ENCODE results near the gene AKR1C2. TPM values are rescaled to one million over a fixed set of nuclear protein-coding genes. Genes with fewer than 3 reads are reported as not detected.
"Not testable (repeated sequence)": the region's sequence is repeated elsewhere in the genome, so short reads cannot be mapped to it uniquely, and the experiment has no call there.

AKR1C2 gene
- total RNA-seq (2014; rRNA removed; shearing (Covaris generic); ENCODE audit: low replicate concordance), result 0.94 and 2.5 TPM in 2 replicates

DNA sequence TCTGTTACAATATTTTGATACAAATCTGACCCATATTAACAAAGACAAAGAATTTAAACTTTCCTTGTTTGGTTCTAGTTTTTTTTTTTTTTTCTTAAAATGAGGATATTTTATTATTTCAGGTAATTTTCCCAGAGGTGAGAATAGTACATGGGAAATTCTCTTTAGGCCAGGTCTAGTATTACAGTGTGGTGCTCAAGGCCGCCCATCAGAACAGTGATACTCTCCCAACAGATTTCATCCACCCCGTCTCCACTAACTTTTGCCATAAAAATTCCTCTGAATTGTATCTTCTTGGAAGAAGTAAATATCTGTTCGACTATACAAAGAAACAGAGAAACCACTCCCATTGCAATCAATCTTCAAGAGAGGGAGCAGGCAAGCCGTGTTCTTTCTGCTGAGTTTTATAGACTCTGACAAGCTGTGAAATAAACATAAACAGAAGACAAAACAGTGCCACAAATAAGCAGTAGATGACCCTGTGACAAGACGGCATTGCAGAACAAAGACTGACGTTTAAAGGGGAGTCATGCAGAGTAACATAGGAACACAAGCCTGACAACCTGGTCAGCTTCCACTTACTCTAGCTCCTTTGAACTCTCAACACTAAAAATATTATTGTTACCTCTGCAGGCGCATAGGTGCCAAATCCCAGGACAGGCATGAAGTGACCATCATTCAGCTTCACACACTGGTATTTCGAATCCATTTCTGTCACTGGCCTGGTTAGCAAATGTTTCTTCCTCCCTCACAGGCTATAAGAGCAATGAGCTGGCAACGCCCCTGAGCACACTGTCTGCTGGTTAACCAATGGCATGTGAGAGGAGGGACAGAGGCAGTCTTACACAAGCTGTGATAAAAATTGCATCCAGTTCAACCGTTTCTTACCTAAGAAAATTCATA lies at the start of gene AKR1C2:
Gene AKR1C2 (minus strand): TSS at position 731 of the 903 bp plus-strand sequence. CDS start 22 bp downstream, at position 709.
- DNase-seq, H3K9me3 ChIP-seq, H3K4me3 ChIP-seq, H3K36me3 ChIP-seq, H3K27me3 ChIP-seq: not testable (repeated sequence)

DNA sequence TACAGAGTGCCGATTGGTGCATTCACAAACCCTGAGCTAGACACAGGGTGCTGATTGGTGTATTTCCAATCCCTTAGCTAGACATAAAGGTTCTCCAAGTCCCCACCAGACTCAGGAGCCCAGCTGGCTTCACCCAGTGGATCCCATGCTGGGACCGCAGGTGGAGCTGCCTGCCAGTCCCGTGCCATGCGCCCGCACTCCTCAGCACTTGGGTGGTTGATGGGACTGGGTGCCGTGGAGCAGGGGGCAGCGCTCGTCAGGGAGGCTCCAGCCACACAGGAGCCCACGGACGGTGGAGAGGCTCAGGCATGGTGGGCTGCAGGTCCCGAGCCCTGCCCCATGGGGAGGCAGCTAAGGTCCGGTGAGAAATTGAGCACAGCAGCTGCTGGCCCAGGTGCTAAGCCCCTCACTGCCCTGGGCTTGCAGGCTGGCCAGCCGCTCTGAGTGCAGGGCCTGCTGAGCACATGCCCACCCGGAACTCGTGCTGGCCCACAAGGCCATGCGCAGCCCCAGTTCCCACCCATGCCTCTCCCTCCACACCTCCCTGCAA lies 49.4 kb upstream of the AKR1C2 start:
- H3K36me3 ChIP-seq, H3K4me3 ChIP-seq, H3K9me3 ChIP-seq, DNase-seq, H3K27me3 ChIP-seq: not testable (repeated sequence)

DNA sequence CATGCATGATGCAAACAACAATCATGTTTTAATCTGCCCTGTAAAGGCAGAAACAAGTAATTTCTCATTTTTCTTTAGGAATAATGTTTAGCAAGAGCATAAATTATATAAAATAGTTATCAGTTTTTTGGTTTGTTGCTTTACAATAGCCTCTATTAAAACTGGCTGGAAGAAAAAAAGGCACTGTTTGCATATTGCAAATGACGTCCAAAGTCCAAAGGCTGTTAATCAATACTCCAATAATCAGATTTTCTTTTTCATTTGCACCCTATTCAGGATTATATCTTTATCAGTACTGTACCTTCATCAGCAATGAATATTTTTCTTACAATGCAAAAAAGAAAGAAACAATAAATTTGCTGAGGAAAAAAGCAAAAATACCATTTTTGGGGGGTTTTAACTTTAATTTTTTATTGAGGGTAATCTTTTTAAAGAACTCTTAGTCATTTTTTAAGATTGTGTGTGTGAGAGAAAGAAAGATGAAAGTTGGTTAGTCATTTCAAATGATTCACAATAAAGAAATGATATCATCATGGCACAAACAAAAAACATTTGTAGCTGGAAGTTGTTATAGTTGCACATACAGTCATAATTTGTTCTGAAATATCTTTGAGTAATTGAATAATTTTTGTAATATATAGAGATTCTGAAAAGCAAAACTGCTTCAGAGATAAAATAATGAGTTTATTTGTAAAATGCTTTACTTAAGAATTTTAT lies 44.4 kb upstream of the AKR1C2 start:
- H3K36me3 ChIP-seq, result no peaks in the 10 kb centered on the region
- H3K9me3 ChIP-seq, result no peaks in the 10 kb centered on the region; the same call in 1 of the 2 replicates
- H3K27me3 ChIP-seq, result no peaks in the 10 kb centered on the region
- no peak overlapping the region for H3K4me3 ChIP-seq
- no peak for DNase-seq

DNA sequence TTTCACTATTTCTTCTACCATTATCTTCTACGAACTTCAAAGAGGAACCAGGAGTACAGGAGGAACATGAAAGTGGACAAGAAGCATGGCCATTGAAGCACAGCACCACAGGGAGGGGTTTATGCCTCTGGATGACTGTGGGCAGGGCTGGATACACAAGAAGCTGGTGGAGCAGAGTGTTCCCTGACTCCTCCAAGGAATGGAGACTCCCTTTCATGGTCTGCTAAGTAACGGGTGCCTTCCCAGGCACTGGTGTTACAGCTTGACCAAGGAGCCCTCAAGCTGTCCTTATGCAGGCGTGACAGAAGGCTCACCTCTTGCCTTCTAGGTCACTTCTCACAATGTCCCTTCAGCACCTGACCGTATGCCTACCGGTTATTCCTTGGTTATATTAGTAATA lies 43.4 kb upstream of the AKR1C2 start:
- not testable (repeated sequence) for DNase-seq, H3K4me3 ChIP-seq, H3K9me3 ChIP-seq, H3K27me3 ChIP-seq, H3K36me3 ChIP-seq

DNA sequence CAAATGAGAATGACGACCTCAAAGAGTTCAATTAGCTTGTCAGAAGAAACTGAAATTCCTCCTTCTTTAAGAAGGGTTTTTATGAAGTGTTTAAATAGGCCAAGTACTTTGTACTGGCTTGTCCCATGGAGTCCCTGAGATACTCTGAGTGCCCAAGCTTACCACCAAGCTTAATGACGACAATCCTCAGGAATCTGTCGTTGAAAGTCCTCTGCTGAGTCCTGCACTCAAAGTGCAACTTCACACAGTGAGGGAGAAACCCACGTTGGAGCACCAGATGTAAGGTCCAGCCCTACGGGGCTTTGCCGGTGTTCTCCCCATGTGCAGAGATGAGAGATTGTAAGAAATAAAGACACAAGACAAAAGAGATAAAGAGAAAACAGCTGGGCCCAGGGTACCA lies 42.8 kb upstream of the AKR1C2 start:
- Histone ChIP-seq H3K36me3 (no peaks in the 10 kb centered on the region), H3K27me3 (no peaks in the 10 kb centered on the region), H3K4me3 (no peak overlapping the region), H3K9me3 (no peaks in the 10 kb centered on the region; the same call in 1 of the 2 replicates)
- no peak for DNase-seq

DNA sequence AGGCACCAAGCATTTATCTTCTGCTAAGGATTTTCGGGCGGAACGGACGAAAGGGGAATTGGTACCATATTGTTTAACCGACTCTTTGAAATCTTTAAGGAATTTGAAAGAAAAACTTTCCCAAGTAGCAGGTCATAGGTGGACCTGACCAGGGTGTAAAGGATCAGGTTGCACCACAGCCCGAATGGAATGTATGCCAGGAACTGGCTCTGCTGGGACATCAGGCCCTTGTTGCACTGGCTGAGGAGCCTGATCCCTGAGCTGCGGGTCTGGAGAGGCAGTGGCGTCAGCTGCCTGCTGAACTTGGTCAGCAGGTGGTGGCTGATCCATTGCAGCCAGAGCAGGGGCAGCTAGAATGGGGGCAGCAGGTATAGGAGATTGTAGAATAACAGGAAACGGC lies 41.4 kb upstream of the AKR1C2 start:
- DNase-seq, result no peak
- H3K27me3 ChIP-seq, result no peaks in the 10 kb centered on the region

DNA sequence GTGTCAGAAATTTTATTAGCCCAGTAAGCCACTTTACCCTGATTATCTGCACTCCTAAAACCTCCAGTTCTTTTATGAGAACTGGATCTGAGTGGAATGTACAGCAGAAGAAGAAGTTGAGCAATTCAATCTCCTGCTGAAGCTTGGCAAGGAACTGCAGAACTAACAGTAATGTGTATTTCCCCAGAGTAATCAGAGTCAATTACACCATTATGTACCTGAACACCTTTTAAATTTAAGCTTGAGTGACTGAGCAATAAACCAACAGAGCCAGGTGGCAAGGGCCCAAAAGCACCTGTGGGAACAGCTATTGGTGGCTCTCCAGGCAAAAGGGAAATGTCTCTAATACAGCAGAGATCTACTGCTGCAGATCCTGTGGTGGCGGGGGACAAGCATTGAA lies 40.1 kb upstream of the AKR1C2 start:
- Histone ChIP-seq H3K36me3 (no peaks in the 10 kb centered on the region), H3K27me3 (no peaks in the 10 kb centered on the region), H3K4me3 (no peak overlapping the region), H3K9me3 (peaks cover 10% of the 10 kb centered on the region; the same call in 1 of the 2 replicates)
- DNase-seq, result no peak

More for the DNA sequence above, 41.4 kb upstream of the AKR1C2 start:
- Histone ChIP-seq H3K36me3 (no peaks in the 10 kb centered on the region), H3K9me3 (peaks cover 8% of the 10 kb centered on the region; the same call in 1 of the 2 replicates), H3K4me3 (no peak overlapping the region)

DNA sequence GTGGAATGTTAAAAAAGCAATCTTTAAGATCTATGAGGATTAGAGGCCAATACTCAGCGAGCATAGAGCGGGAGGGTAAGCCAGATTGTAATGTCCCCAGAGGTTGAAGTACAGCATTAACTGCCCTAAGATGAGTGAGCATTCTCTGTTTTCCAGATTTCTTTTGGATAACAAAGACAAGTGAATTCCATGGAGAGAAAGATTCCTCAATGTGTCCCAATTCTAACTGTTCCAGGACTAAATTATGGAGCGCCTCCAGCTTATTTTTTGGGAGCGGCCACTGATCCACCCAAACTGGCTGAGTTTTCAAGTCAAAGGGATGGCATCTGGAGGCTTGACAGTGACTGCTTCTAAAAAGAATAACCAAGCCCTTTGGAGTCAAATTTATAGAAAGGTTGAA lies 39.3 kb upstream of the AKR1C2 start:
- no peaks in the 10 kb centered on the region for H3K36me3 ChIP-seq
- no peak overlapping the region for H3K4me3 ChIP-seq
- no peak for DNase-seq
- H3K27me3 ChIP-seq, result no peaks in the 10 kb centered on the region
- H3K9me3 ChIP-seq, result peaks cover 10% of the 10 kb centered on the region; the same call in 1 of the 2 replicates

DNA sequence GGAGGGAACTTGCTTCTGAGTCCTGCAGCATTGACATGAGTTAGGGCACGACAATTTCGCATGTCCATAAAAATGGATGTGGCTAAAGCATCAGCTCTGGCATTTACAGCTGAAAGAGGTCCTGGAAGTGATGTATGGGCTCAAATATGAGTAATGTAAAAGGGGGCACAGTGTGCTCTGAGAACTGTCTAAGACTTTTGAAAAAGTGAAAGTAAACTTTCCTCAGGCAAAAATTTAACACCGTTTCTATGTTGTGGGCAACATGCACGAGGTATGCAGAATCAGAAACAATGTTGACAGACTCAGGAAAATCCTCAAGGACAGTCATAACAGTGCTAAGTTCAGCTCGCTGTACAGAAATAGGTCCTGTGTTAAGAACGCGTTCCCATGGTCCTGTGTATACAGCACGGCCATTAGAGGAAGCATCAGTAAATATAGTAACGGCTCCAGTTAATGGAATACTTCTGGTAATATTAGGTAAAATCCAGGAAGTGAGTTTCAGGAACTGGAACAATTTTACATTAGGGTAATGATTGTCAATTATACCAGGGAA lies 37.9 kb upstream of the AKR1C2 start:
- H3K36me3 ChIP-seq, result no peaks in the 10 kb centered on the region
- no peak for DNase-seq
- H3K27me3 ChIP-seq, result no peaks in the 10 kb centered on the region
- H3K9me3 ChIP-seq, result peaks cover 10% of the 10 kb centered on the region; the same call in 1 of the 2 replicates
- H3K4me3 ChIP-seq, result peak overlapping the region; percentile 10; the same call in 1 of the 2 replicates

DNA sequence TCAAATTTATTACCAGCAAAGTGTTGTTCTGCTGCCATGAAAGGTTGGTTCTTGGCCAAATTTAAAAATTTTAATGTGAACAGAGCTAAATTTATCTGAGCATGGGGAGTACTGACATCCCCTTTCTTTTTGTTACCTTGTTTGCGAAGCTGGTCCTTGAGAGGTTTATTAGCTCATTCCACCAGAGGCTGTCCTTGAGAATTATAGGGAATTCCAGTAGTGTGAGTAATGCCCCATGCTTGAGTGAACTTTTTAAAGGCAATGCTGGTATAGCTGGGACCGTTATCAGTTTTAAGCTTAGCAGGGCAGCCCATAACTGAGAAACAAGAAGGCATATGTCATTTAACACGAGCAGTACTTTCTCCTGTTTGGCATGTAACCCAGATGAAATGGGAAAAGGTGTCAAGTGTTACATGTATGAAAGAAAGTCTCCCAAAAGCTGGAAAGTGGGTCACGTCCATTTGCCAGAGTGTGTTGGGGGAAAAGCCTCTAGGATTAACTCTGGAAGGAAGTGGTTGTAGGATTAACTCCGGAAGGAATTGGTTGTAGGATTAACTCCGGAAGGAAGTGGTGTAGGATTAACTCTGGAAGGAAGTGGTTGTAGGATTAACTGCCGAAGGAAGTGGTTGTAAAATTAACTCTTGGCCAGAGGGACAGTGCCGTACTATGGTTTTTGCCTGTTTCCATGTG lies 37.3 kb upstream of the AKR1C2 start:
- DNase-seq, result no peak
- Histone ChIP-seq H3K4me3 (no peak overlapping the region), H3K27me3 (no peaks in the 10 kb centered on the region), H3K9me3 (peaks cover 10% of the 10 kb centered on the region; the same call in 1 of the 2 replicates), H3K36me3 (no peaks in the 10 kb centered on the region)

DNA sequence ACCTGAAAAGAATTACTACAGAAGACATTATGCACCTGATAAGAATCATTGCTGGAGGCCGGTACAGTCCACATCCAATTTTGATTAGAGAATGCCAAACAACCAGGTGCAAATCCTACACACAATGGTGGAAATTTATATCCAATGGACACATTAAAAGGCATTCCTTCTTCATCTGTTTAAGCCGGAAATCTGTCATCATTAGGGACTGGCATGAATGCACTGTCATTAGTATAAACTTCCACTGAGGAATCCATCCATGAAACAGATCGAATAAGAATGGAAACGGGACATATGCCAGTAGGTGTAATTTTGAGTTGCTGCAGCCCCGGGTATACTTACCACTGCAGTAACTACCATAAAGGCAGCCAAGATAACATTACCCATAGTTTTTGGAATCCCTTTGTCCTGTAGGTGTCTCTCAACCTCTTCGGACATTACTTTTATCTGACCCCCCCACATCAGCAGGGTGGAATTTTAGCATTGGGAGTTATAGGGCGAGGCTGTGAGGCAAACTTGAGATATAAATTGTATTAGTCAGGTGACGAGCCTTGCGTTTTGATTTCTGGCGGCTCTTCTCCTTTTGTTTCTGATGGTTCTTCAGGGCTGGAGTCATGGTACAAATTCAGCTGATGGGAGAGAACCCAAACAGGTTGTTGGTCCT lies 36.5 kb upstream of the AKR1C2 start:
- H3K27me3 ChIP-seq, result no peaks in the 10 kb centered on the region
- H3K9me3 ChIP-seq, result peaks cover 10% of the 10 kb centered on the region
- H3K4me3 ChIP-seq, result no peak overlapping the region
- no peaks in the 10 kb centered on the region for H3K36me3 ChIP-seq
- no peak for DNase-seq

DNA sequence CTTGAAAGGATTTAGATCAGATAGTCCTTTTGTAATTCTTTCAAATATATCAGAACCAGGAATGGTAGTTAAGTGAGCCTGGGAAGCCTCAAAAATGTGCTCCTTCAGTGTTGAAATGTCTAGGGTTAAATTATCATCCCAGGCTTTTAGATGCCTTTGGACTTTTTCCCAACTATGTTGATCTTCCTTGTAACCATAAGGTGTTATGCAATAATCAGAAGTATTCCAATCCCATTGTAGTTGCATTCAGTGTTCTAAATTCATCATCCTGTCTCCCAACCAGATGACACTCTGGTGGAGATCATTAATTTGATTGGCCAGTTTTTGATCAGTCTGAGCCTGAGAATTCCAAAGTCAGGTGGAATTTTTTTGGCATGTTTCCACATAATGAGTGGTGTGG lies 35.1 kb upstream of the AKR1C2 start:
- no peak for DNase-seq
- Histone ChIP-seq H3K9me3 (peaks cover 21% of the 10 kb centered on the region), H3K36me3 (no peaks in the 10 kb centered on the region), H3K27me3 (no peaks in the 10 kb centered on the region), H3K4me3 (no peak overlapping the region)

DNA sequence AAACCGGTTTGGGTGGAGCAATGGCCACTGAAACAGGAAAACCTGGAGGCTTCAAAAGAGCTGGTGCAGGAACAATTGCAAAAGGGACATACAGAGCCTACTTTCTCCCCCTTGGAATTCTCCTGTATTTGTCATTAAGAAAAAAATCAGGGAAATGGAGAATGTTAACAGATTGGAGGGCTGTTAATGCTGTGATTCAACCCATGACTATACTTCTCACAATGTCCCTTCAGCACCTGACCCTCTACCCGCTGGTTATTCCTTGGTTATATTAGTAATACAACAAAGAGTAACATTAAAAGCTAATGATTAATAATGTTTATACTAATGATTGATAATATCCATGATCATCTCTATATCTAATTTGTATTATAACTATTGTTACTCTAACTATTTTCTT lies 34.4 kb upstream of the AKR1C2 start:
- DNase-seq, result no peak
- Histone ChIP-seq H3K4me3 (no peak overlapping the region), H3K36me3 (no peaks in the 10 kb centered on the region), H3K9me3 (peaks cover 22% of the 10 kb centered on the region), H3K27me3 (no peaks in the 10 kb centered on the region)

DNA sequence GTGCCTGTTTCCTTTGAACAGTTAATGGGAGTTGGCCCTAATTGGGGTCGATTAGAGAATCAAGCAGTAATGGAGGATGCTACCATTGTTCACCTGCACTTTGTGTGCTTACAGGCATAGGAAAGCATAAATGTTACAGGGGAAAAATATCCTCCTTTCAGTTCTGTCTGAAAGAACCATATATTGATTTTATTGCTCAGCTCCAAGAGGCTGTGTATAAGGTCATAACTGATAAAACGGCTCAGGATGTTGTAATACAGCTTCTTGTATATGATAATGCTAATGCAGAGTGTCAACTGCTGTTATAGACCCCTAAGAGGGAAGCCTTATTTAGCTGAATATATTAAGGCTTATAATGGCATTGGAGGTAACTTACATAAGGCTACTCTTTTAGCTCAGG lies 32.9 kb upstream of the AKR1C2 start:
- H3K36me3 ChIP-seq, result no peaks in the 10 kb centered on the region
- H3K4me3 ChIP-seq, result no peak overlapping the region
- peaks cover 22% of the 10 kb centered on the region for H3K9me3 ChIP-seq
- no peak for DNase-seq
- no peaks in the 10 kb centered on the region for H3K27me3 ChIP-seq

DNA sequence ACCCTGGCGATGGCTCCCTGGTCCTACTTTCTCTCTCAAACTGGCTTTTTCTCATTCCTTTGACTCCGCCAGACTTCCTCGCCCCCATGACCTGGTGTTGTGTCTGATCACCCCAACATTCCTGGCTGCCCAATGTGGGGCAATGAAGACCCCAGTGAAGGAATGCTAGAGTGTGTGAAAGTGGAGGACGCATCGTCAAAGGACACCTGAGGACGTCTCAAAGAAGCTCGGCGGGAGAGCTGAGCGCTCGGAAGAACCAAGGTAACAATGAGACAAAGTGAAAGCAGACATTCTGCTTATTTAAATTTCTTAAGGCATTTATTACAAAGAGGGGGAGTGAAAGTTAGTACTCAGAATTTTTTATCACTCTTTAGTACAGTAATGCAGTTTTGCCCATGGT lies 31.7 kb upstream of the AKR1C2 start:
- H3K4me3 ChIP-seq, result no peak overlapping the region
- DNase-seq, result no peak
- H3K27me3 ChIP-seq, result no peaks in the 10 kb centered on the region
- peaks cover 19% of the 10 kb centered on the region for H3K9me3 ChIP-seq
- H3K36me3 ChIP-seq, result no peaks in the 10 kb centered on the region

DNA sequence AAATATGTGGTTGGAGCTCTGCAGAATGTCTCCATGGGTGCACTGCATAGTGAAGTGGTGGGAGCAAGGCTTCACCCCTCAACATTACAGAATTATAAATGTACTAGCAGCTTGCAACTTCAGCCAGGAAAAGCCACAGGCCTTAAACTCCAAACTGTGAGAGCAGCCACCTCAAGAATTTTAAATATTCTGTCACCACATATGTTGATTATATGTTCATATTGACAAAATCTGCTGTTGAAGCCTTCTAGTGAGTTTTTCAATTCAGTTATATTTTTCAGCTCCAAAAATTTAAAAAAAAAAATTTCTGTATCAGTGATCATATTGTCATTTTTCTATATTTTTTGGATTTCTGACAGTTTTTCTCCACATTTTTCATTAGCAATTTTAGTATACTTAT lies 30.9 kb upstream of the AKR1C2 start:
- Histone ChIP-seq H3K36me3 (no peaks in the 10 kb centered on the region), H3K9me3 (peaks cover 15% of the 10 kb centered on the region; the same call in 1 of the 2 replicates), H3K27me3 (no peaks in the 10 kb centered on the region), H3K4me3 (no peak overlapping the region)
- no peak for DNase-seq
